GM19328 (cell line): ENCODE data around the gene SIK3.

ENCODE experiments used
- ATAC-seq: cut with Tn5 transposase; IDR thresholded peaks from one replicate; pipeline ENCODE4 v1.9.1; 2021; ENCODE audit warnings: mild to moderate bottlenecking, moderate library complexity; ENCODE audit not compliant: unreplicated experiment

The SIK3 gene

GRCh38 chr11:116903090-116903489 is 195.1 kb downstream of the SIK3 start:
- ATAC-seq: no peak

- no peak for ATAC-seq
These were observed 196.1 kb downstream of the SIK3 start for GRCh38 chr11:116901964-116902688.

- ATAC-seq: no peak
These were observed 197.0 kb downstream of the SIK3 start for GRCh38 chr11:116901211-116901610.

- ATAC-seq: no peak
These were observed 202.0 kb downstream of the SIK3 start for GRCh38 chr11:116896211-116896610.

- ATAC-seq: no peak
These were observed 203.0 kb downstream of the SIK3 start for GRCh38 chr11:116895048-116895757.

GRCh38 chr11:116893906-116894305 is 204.3 kb downstream of the SIK3 start:
- ATAC-seq: no peak

- ATAC-seq: no peak
These were observed 204.8 kb downstream of the SIK3 start for GRCh38 chr11:116893437-116893836.

GRCh38 chr11:116892374-116892773 is 205.9 kb downstream of the SIK3 start:
- ATAC-seq: no peak

- ATAC-seq: no peak
These were observed 206.5 kb downstream of the SIK3 start for GRCh38 chr11:116891746-116892145.

GRCh38 chr11:116890607-116891006 is 207.6 kb downstream of the SIK3 start:
- ATAC-seq: no peak

- ATAC-seq: no peak
These were observed 208.0 kb downstream of the SIK3 start for GRCh38 chr11:116890193-116890592.

- ATAC-seq: no peak
These were observed 209.2 kb downstream of the SIK3 start for GRCh38 chr11:116888884-116889549.

- ATAC-seq: no peak
These were observed 210.2 kb downstream of the SIK3 start for GRCh38 chr11:116888024-116888423.

GRCh38 chr11:116885951-116886655 is 212.1 kb downstream of the SIK3 start:
- no peak for ATAC-seq

GRCh38 chr11:116882386-116882785 is 215.8 kb downstream of the SIK3 start:
- no peak for ATAC-seq

GRCh38 chr11:116881143-116881542 is 217.1 kb downstream of the SIK3 start:
- no peak for ATAC-seq

- ATAC-seq: no peak
These were observed 218.2 kb downstream of the SIK3 start for GRCh38 chr11:116879800-116880625.

- ATAC-seq: no peak
These were observed 221.6 kb downstream of the SIK3 start for GRCh38 chr11:116876656-116877055.

GRCh38 chr11:116875194-116875593 is 223.0 kb downstream of the SIK3 start:
- no peak for ATAC-seq

- ATAC-seq: no peak
These were observed 224.0 kb downstream of the SIK3 start for GRCh38 chr11:116874251-116874650.
